GM12891 (cell line): ENCODE measurements around the gene MEX3A.

Source experiments
- PAX5 ChIP-seq: IDR thresholded peaks from 2 replicates; pipeline ENCODE4 v1.6.1; 2011; ENCODE audit warnings: low read length, moderate library complexity, mild to moderate bottlenecking; ENCODE audit not compliant: insufficient read depth, severe bottlenecking
- POLR2A ChIP-seq: IDR thresholded peaks from 2 replicates; pipeline ENCODE4 v1.6.1; 2011; ENCODE audit warnings: low read depth, low read length, control low read depth
- POLR2AphosphoS5 ChIP-seq: IDR thresholded peaks from 2 replicates; pipeline ENCODE4 v1.6.1; 2011; ENCODE audit warnings: low read depth, low read length, control low read depth
- POU2F2 ChIP-seq: IDR thresholded peaks from 2 replicates; pipeline ENCODE4 v1.6.1; 2011; ENCODE audit warnings: low read depth, mild to moderate bottlenecking, control low read depth, low read length, moderate library complexity
- SPI1 ChIP-seq: IDR thresholded peaks from 2 replicates; pipeline ENCODE4 v1.6.1; 2011; ENCODE audit warnings: low read depth, low read length, control low read depth
- TAF1 ChIP-seq: IDR thresholded peaks from 2 replicates; pipeline ENCODE4 v1.6.1; 2011; ENCODE audit warnings: low read depth, low read length, control low read depth

- no peak for TF ChIP-seq POLR2AphosphoS5
- TF ChIP-seq POLR2A: no peak
- TF ChIP-seq TAF1: no peak
- TF ChIP-seq PAX5: no peak
- TF ChIP-seq SPI1: no peak
- TF ChIP-seq POU2F2: no peak
These were observed 37.2 kb downstream of the MEX3A start for GRCh38 chr1:156045076-156045475.
